Epidermal melanocyte (primary cell): ENCODE data around the gene SUN1.
"Not testable (repeated sequence)": the region's sequence is repeated elsewhere in the genome, so short reads cannot be mapped to it uniquely, and the experiment has no call there.

Experiments used
- DNase-seq: peaks from one replicate; pipeline ENCODE4 v3.0.0; 2011; ENCODE audit warnings: low spot score; ENCODE audit not compliant: insufficient read length

Gene SUN1

DNA sequence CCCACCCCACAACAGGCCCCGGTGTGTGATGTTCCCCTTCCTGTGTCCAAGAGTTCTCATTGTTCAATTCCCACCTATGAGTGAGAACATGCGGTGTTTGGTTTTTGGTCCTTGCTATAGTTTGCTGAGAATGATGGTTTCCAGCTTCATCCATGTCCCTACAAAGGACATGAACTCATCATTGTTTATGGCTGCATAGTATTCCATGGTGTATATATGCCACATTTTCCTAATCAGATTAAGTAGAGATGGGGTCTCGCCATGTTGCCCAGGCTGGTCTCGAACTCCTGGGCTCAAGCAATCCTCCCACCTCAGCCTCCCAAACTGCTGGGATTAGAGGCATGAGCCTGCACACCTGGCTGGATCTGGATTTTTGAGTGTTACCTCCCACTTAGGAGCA lies 28.5 kb upstream of the SUN1 start:
- DNase-seq = not testable (repeated sequence)

DNA sequence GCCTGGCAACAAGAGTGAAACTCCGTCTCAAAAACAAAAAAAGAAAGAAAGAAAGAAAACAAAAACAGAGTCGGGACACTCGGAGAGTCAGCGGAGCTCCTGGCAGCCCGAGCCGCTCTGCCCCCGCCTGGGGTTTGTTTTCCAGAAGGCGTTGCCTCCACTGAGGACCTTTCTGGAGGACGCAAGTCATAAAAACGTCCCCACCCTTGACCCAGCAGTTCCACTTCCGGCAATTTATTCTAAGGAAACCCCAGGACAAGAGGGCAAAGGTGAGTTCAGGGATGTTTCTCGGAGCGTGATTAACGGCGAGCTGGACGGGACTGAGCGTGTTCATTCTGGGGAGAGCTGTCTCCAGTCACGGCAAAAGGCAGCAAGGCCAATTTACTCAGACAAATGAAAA lies 27.0 kb upstream of the SUN1 start:
- DNase-seq = no peak

DNA sequence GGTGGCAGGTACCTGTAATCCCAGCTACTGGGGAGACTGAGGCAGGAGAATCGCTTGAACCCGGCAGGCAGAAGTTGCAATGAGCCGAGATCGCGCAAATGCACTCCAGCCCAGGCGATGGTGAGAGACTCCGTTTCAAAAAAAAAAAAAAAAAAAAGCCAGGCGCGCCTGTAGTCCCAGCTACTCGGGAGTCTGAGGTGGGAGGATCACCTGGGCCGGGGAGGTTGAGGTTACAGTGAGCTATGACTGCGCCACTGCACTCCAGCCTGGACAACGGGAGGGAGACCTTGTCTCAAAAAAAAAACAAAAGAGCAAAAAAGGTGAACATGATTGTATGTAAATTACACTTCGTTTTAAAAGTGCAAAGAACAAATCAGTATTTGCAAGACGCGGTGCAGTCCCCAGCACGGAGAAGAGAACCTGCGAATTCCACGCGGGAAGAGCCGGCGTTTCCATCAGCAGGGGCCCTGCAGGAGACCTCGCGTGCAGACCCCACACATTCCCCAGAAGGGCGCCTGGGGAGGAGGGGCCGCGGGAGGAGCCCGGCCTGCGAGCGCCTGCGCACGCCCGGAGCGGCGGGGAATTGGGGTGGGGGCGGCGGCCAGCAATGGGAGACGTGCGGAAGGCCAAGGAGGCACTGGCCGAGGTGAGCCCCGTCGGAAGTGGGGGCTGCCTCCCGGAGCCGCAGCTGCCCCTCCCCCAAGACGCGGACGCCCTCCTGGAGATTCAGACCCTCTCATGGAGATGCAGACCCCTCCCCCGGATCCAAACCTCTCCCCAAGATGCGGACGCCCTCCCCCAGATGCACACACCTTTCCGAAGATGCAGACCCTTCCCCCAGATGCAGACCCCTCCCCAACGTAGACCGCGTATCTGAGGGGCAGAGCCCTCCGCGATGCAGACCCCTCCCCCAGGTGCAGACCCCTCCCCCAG lies 16.7 kb upstream of the SUN1 start:
- no peak for DNase-seq

DNA sequence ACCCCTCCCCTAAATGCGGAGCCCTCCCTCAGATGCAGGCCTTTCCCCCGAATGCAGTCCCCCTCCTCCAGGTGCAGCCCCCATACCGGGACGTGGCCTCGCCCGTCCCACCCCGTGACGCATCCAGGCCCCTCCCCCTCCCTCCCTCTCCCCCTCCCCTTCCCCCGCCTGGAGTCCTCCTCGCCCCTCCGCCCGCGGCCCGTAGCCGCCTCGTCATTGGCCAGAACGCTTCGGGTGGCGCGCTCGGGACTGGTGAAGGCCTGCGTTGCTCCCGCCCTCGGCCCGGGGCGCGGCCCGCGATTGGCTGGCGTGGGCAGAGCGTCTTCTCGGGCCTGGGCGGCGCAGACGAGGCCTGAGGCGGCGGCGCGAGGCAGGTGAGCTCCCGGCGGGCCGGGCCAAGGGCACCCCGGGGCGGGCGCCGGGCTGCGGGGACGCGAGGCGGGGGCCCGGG lies 16.0 kb upstream of the SUN1 start:
- DNase-seq = peak; percentile 97

DNA sequence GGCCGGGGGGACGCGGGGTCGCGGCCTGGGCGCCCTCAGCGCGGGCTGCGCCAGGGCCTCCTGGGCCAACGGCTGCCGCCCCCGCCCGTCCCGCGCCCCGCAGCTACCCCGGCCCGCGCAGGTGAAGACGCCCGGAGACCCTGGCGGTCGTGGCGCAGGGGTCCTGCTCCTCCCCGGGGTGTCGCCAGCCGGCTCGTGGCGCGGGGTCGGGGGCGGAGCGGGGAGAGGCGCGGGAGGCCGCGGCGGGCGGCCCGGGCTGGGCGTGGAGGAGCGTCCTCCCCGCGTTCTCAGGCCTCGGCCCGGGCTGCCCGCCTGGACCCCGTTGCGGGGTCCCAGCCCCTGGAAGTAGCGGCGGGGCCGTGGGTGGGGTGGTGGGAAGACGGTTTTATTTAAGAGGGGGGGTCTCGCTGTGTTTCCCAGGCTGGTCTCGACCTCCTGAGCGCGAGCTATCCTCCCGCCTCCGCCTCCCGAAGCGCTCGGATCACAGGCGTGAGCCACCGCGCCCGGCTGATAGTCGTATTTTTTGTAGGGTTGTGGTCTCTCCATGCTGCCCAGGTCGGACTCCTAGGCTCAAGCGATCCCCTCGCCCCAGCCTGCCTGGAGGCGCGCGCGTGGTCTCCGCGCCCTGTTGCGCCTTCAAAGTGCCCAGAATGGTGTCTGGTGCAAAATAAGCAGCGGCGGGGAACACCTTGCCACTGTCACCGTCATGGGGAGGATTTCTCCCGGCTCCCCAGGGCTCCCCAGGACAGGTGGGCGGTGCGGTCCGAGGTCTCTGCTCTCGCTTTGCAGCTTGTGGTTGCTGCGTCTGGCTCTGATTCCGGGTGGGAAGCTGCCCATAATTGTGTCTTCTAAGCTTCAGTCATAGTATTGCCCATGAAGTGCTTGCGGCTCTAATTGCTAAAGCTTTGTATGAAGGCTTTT lies 15.3 kb upstream of the SUN1 start:
- DNase-seq = no peak

DNA sequence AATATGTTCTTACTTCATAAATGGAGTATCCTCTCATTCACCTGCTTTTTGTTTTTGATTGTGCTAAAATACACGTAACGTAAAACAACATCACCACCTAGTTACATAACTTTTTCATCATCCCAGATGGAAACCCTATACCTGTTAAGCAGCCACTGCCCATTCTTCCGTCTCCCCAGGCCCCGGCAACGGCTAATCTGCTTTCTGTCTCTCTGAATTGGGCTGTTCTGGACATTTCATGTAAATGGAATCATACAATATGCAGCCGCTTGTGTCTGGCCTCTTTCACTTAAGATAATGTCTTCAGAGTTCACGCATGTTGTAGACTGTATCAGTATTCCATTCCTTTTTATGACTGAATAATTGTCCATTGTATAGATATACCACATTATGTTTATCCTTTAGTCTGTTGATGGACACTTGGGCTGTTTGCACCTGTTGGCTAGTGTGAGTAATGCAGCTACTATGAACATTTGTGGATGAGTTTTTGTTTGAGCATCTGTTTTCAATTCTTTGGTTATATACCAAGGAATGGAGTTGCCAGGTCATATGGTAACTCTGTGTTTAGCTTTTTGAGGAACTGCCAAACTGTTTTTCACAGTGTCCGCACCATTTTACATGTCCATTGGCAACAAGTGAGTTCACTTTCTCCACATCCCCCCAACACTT lies 14.1 kb upstream of the SUN1 start:
- no peak for DNase-seq

DNA sequence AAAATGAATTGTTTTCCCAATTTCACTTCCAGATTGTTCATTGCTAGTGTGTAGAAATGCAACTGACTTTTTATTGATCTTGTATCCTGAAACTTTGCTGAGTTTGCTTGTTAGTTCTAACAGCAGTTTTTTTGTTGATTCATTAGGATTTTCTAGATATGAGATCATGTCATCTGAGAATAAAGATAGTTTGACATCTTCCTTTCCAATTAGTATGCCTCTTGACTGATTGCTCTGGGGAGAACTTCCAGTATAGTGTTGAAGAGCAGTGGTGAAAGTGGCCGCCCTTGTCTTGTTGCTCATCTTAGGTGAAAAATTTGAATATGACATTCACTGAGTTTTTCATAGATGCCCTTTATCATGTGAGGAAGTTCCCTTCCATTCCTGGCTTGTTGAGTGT lies 11.9 kb upstream of the SUN1 start:
- DNase-seq = no peak

DNA sequence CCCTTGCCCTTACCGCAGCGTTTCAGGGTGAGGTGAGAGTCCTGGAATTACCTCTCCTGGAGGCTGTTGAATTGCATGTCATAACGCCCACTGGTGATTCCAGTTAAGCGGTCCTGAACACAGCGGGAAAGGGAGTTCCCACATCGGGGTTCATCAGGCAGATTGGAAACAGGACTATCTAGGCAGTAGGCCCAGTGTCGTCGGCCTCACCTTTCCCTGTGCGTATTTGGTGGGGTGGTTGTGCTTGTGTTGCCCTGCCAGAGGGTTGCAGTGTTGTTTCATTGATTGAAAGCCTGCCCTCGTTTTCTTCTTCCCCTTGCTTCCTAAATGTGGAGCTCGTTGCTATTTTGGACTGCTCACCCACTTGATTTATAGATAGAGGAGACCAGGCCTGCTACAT lies 10.6 kb upstream of the SUN1 start:
- DNase-seq = no peak

DNA sequence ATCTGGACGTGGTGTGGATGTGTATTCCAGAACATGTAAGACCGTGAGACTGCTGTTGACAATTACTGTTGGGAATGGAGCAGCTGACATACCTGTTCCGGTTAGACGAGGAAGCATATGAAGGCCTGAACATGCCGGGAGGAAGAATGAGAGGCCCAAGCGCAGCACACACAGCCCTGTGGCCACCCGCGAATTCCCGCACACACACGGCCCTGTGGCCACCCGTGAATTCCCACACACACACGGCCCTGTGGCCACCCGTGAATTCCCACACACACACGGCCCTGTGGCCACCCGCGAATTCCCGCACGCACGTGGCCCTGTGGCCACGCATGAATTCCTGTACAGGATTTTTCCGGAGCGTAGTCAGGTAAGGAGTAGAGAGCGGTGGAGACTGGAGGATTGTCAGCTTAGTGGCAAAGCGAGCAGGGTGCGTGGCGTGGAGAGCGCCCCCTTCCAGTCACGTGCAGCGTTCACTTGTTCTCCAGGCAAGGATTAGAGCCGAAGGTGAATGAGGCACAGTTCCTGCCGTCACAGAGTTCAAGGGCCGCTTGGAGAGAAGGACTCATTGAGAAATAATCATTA lies 9.5 kb upstream of the SUN1 start:
- DNase-seq = no peak

DNA sequence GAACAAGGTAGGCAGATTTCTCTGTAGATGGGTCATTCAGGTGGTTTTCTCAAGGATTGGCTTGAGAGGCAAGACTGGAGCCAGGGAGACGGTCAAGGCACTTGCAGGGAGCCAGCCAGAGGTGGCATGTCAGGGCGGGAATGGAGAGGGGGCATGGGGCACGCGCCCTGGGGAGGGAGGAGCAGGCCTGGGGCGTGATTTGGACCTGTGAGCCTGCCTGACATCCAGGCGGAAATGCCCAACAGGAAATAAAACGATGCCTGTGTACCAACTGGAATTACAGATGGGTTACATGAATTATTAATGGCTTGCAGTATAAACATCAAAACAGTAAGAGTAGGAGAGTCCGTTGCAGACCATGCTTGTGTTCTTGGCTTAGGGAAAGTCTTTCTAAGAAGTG lies 8.6 kb upstream of the SUN1 start:
- no peak for DNase-seq

DNA sequence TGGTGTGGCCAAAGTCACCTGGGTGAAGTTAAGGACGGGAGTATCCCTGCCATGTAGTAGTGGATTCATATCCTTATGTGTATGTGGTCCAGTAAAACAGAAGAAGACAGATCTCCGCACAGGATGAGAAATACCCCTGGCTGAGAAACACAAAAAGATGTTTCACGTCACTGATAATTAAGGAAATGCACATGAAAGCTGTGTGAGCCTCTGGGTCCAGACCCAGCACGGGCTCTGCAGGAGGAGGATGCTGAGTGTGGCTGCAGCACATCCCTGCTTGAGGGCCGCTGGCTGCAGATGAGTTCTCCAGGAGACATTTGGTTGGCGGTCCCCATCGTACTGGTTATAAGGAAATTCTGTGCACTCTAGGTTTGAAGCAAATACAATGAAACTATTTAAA lies 8.2 kb upstream of the SUN1 start:
- DNase-seq = no peak

DNA sequence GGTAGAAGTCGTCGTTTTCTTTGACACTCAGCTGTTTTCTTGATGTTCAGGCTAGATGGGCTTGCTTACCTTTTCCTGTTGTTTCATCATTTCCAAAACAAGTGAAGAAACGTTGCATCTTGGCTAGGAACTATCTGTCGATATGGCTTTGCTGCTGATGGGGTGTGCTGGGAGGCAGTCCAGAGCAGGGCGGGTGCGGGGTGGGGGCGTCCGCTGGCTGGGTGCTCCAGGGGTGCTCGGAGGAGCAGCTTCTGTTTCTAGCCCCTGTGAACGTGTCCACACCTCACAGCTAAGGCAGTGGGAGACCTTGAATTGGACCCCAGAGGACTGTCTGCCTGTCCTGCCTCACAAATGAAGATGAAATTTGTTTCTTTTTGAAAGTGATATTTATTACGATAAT lies 7.6 kb upstream of the SUN1 start:
- DNase-seq = no peak

DNA sequence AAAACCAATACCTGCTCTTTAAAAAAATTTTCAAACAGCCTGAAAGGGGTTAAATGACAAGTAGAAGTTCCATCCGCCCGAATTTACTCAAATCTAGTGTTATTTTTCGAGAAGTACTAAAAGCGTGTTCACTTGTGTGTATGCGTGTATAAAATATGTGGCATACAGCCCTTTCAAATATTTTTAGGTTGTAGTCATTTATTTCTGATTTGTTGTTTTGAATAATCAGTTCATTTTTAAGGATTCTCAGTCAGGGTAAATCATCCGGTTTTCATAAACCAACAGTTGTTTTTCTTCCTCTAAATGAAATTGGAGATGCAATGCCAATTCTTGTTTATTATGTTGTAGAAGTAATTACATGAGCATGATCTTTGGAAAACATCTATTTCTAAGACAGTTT lies 6.9 kb upstream of the SUN1 start:
- DNase-seq = no peak

DNA sequence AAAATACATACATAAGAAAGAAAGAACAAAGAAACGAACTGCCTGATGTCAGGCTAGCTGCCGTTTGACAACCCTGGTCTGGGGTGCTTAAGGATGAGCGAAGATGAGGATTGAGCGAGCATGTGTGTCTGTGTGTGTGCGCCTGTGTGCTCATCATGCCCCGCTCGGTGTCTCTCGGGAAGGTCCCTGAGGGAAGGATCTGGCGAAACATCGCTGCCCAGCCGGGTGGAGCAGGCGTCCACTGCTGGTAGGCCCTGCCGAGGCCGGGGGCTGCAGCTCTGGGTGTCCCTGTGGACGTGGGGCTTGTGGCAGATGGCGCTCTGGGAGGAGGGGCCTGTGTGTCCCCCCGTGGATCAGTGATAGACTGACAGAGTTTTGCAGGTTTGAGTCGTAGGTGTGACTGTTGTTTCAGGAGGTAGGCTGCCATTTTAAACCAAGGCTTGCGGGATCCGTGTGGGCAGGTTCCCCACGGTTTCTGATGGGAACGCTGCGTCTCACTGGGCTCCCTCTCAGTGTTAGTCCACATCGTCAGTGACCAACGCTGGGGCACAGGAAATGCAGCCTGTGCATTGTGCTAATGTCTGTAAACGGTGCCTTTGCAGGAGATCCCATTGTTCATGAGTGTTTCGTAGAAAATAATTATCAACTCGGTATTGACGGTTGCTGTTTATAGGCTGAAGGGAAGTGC lies 5.9 kb upstream of the SUN1 start:
- no peak for DNase-seq

DNA sequence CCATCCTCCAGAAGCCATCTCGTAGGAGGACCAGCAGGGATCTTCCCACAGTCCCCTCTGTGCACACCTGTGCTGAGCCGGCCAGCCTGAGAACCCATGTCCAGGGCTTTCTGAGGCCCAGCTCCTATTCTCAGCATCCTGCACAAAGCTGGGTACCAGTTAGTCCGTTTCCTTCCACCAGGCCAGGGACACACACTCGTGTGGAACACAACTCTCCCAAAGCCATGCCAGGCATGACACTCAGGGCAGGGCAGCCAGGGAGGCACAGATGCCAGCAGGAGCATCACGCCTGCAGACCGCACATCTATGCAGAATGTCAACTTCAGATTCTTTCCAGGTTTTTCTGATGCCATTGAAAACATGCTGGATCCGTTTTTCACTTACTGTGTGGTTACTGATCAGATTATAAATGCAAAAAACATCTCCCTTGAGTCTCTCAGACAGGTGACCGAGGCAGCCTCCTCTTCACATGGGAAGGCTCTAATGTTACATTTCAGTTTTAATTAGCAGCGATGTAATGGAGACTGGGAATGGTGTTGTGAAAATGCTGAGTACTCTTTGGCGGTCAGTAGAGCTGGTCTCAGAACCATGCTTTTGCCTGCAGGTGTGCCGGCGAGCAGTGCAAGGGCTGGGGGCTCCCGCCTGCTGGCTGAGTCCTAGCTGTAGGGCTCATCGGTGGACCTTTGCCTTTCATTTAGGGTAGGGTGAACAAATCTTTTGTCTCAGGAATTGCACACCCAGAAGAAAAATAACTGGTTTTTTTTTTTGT lies 3.3 kb upstream of the SUN1 start:
- no peak for DNase-seq

DNA sequence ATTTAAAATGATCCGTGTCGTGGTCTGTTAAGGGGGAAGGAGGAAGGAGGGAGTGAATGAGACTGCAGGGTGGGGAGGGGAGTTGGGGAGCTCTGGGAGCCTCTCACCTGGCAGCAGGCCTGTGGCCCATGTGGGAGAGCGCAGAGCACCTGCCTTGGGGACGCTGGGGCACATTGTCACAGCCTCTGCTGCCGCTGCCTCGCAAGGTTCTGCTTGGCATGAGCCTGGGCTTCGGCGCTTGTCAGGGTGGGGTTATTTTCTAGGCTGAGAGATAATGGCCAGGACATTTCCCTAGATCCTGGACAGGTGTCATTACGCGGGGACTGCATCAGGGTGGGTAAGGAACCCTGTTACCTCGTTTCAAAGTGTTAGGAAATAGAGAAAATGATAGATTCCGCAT lies 2.2 kb upstream of the SUN1 start:
- DNase-seq = no peak

DNA sequence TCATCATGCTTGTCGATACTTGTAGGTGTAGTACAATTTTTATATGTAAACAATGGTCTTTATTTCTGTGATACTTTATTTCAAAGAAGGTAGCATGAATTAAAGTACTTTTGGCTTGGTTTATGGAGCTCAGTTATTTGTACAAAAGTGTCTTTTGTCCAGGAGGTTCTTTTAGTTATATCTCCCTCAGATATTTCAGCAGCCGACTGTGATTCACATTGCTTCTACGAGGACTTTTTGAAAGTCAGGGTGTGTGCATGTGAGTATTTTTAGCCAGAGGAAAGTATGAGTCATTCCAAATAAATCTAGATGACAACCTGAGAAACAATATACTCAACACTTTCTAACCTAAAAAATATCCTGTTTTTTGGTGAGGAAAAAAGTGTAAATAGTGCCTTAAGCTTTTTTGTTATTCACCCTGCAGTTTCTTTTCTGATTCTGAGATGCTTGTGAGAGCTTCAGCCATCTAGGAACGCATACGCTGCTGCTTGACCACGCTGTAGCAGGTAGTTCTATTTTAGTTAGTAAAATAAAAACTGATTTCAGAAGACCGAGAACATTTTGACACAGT lies 595 bp upstream of the SUN1 start:
- peak; percentile 50 for DNase-seq

DNA sequence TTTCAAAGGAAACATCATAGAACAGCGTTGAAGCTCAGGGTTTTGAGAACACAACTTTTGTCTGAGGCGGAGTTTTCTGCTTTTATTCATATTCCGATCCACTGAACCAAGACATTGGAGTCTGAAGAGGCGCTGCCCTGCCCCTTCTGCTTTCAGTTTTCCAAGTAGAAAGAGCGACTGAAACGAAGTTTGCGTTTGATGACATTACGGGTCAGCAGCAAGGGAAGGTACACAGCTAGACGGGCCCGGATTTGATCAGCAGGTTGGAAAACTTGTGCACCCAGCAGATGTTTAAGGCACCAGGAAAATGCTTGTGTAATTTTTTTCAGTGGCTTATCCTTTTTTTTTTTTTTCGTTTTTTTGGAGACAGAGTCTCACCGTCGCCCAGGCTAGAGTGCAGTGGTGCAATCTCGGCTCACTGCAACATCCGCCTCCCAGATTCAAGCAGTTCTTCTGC lies 720 bp downstream of the SUN1 start:
- DNase-seq = no peak

DNA sequence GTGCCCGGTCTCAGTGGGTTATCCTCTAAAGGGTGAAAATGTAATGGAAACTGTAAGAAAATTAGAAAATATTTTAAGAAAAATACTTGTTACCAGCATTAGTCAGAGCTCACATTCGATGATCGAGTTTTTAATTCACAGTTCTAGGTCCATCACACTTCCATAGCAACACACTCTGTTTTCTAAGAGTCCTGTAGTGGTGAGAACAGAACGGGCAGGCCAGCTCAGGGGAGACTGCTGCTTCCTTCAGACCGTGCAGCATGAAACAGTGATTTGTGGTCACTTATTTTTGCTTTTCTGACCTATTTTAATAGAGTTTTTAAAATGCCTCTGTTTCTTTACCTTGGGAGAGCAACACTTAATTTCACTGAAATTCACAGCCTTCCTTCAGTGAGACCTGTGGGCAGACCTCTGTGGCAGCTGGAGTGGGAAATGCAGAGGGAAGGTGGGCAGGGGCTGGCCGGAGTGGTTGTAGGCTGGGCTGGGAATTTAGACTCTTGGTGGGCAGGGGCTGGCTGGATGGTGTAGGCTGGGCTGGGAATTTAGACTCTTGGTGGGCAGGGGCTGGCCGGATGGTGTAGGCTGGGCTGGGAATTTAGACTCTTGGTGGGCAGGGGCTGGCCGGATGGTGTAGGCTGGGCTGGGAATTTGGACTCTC lies 1.5 kb downstream of the SUN1 start:
- no peak for DNase-seq
